Endothelial cell of umbilical vein (primary cell): ENCODE measurements around the gene MYRFL. TPM values are rescaled to one million over a fixed set of nuclear protein-coding genes. Genes with fewer than 3 reads are reported as not detected.

Experiments used
- BruUV-seq: library from RNA; stranded (reverse); fragments of 400-500 nt; replicated peaks from 2 replicates; lab custom pipeline; 2021; lab: Mats Ljungman, UMichigan
- CTCF ChIA-PET: fragments of 300-600, 350-600 bp; sonication (Branson Sonifier 250); formaldehyde crosslinking; loops from one replicate; lab custom pipeline; 2021; ENCODE audit warnings: antibody characterized with exemption, inconsistent platforms; lab: Charles Lee
- POLR2A ChIA-PET: fragments of 300-600, 350-600 bp; sonication (Branson Sonifier 250); formaldehyde crosslinking; loops from one replicate; lab custom pipeline; 2021; ENCODE audit warnings: antibody characterized with exemption, inconsistent platforms; lab: Charles Lee
- DNase-seq: peaks from one replicate; pipeline ENCODE4 v3.0.0-alpha.2; 2011; ENCODE audit warnings: low read depth, low spot score
- FAIRE-seq: peaks from 2 replicates; lab custom pipeline; 2011; peaks lifted over from hg19 to GRCh38; lab: Jason Lieb, UNC
- H2AFZ ChIP-seq: 2 replicates; pipeline ENCODE4 v1.6.0; 2012; ENCODE audit warnings: low read depth, low read length, control low read depth, inconsistent platforms
- H3K27ac ChIP-seq: 2 replicates; pipeline ENCODE4 v1.5.1; 2011; ENCODE audit warnings: low read depth, mild to moderate bottlenecking, control low read depth, low read length, moderate library complexity; ENCODE audit not compliant: insufficient read depth
- H3K27me3 ChIP-seq, 2 experiments: 2 replicates each; pipeline versions ENCODE4 v1.6.0 to v1.6.1; 2011; ENCODE audit warnings: low read length in 2 of 2, mixed read lengths in 1 of 2; ENCODE audit not compliant: control insufficient read depth in 2 of 2, insufficient read depth in 2 of 2
- H3K36me3 ChIP-seq, 2 experiments: 2 replicates in 1 of 2; 3 replicates in 1 of 2; pipeline ENCODE4 v1.5.1; 2011; ENCODE audit warnings: low read length in 2 of 2, mild to moderate bottlenecking in 1 of 2, moderate library complexity in 1 of 2; ENCODE audit not compliant: control insufficient read depth in 2 of 2, insufficient read depth in 2 of 2; ENCODE audit errors: extremely low read depth in 1 of 2
- H3K4me1 ChIP-seq: 3 replicates; pipeline ENCODE4 v1.5.1; 2011; ENCODE audit warnings: mild to moderate bottlenecking, low read length; ENCODE audit not compliant: control insufficient read depth, insufficient read depth; ENCODE audit errors: extremely low read depth
- H3K4me2 ChIP-seq: 2 replicates; pipeline ENCODE4 v1.6.1; 2011; ENCODE audit warnings: low read length, control low read depth, mixed read lengths; ENCODE audit not compliant: insufficient read depth
- H3K4me3 ChIP-seq, 3 experiments: fragments of 200-600 bp in 1 of 3; sonication (generic), shearing (Covaris generic) in 1 of 3; replicated peaks in 1 of 3; 2 replicates each; pipeline ENCODE4 v1.5.1; 2011 to 2016; ENCODE audit warnings: control low read depth in 3 of 3, low read length in 3 of 3, mild to moderate bottlenecking in 2 of 3, inconsistent platforms in 1 of 3, low read depth in 1 of 3, moderate library complexity in 1 of 3; ENCODE audit not compliant: insufficient read depth in 1 of 3
- H3K79me2 ChIP-seq: 2 replicates; pipeline ENCODE4 v1.6.0; 2012; ENCODE audit warnings: low read length, inconsistent platforms; ENCODE audit not compliant: control insufficient read depth, insufficient read depth
- H3K9ac ChIP-seq: replicated peaks from 2 replicates; pipeline ENCODE3; 2011; ENCODE audit warnings: low read length, control low read depth; ENCODE audit not compliant: insufficient read depth; ENCODE audit errors: extremely low read depth
- H3K9me1 ChIP-seq: replicated peaks from 3 replicates; pipeline ENCODE4 v1.6.0; 2011; ENCODE audit warnings: mild to moderate bottlenecking, low read length; ENCODE audit not compliant: control insufficient read depth, insufficient read depth; ENCODE audit errors: extremely low read depth
- H3K9me3 ChIP-seq: replicated peaks from 2 replicates; pipeline ENCODE4 v1.5.1; 2012; ENCODE audit warnings: low read length, inconsistent platforms; ENCODE audit not compliant: control insufficient read depth, insufficient read depth
- H4K20me1 ChIP-seq: replicated peaks from 2 replicates; pipeline ENCODE3; 2011; ENCODE audit warnings: mild to moderate bottlenecking, low read length; ENCODE audit not compliant: control insufficient read depth, insufficient read depth; ENCODE audit errors: extremely low read depth
- EZH2 ChIP-seq: IDR thresholded peaks from 2 replicates; pipeline ENCODE4 v1.6.1; 2012; ENCODE audit warnings: borderline replicate concordance, low read depth, mild to moderate bottlenecking, moderate library complexity, low read length, inconsistent platforms; ENCODE audit not compliant: severe bottlenecking
- FOS ChIP-seq: IDR thresholded peaks from 2 replicates; pipeline ENCODE4 v1.6.1; 2011; ENCODE audit warnings: mild to moderate bottlenecking, low read length, moderate library complexity, borderline replicate concordance; ENCODE audit not compliant: insufficient read depth
- GATA2 ChIP-seq: IDR thresholded peaks from 2 replicates; pipeline ENCODE4 v1.7.0; 2011; ENCODE audit warnings: low read depth, mild to moderate bottlenecking, moderate library complexity, mixed read lengths, low read length; ENCODE audit not compliant: insufficient read length, insufficient read depth
- JUN ChIP-seq: IDR thresholded peaks from 2 replicates; pipeline ENCODE4 v1.6.1; 2011; ENCODE audit warnings: borderline replicate concordance, low read depth; ENCODE audit not compliant: insufficient read length, insufficient read depth
- MYC ChIP-seq: IDR thresholded peaks from one replicate; pipeline ENCODE4 v1.6.1; 2011; ENCODE audit warnings: mild to moderate bottlenecking, low read depth, low read length
- POLR2A ChIP-seq: IDR thresholded peaks from 2 replicates; pipeline ENCODE4 v1.6.1; 2012; ENCODE audit warnings: low read depth, mild to moderate bottlenecking, control low read depth, low read length
- POLR2AphosphoS5 ChIP-seq: IDR thresholded peaks from 2 replicates; pipeline ENCODE4 v1.6.1; 2012; ENCODE audit warnings: low read depth, mild to moderate bottlenecking, control low read depth, low read length, moderate library complexity; ENCODE audit not compliant: insufficient read depth
- dilution Hi-C: fragments of 300-500 bp; cut with MboI; formaldehyde crosslinking; loops from one replicate; pipeline ENCODE4 v1.15.0; 2019; ENCODE audit warnings: low sequenced_read_pairs; ENCODE audit not compliant: extremely low pct_ligation_motif_present
- intact Hi-C: fragments of 100-400 bp; cut with micrococcal nuclease; formaldehyde crosslinking; loops from one replicate; pipeline ENCODE4 v1.10.0; 2022
- polyA plus RNA-seq, 4 experiments: library from polyadenylated mRNA; depleted of rRNA in 3 of 4; stranded (reverse) in 3 of 4; unstranded in 1 of 4; fragments of >200 nt; gene quantifications; 2 replicates each; pipeline versions ENCODE4 v1.2.1 to v1.2.3, GENCODE V29; 2011 to 2012; ENCODE audit warnings: missing spikeins in 1 of 4
- total RNA-seq: library from RNA; stranded (reverse); gene quantifications from 2 replicates; pipeline ENCODE4 v1.2.3, GENCODE V29; 2021
- TF ChIP-seq, protein P1 (sequence below): IDR thresholded peaks from 2 replicates; pipeline ENCODE4 v1.6.1; 2011; ENCODE audit not compliant: insufficient read depth, insufficient read length
- TF ChIP-seq, protein P2 (sequence below), 2 donors: IDR thresholded peaks; 1 replicate in 1 of 2; 2 replicates in 1 of 2; pipeline ENCODE4 v1.5.1; 2011; ENCODE audit warnings: low read length in 2 of 2, mild to moderate bottlenecking in 2 of 2, moderate library complexity in 2 of 2, control low read depth in 1 of 2, inconsistent platforms in 1 of 2, low read depth in 1 of 2; ENCODE audit not compliant: insufficient read depth in 1 of 2; ENCODE audit errors: extremely low read depth in 1 of 2

MYRFL gene
- total and polyA plus RNA-seq, 2 donors (not counting 3 experiments of a cell fraction or from before 2014, with no cell fraction given) = not detected

DNA sequence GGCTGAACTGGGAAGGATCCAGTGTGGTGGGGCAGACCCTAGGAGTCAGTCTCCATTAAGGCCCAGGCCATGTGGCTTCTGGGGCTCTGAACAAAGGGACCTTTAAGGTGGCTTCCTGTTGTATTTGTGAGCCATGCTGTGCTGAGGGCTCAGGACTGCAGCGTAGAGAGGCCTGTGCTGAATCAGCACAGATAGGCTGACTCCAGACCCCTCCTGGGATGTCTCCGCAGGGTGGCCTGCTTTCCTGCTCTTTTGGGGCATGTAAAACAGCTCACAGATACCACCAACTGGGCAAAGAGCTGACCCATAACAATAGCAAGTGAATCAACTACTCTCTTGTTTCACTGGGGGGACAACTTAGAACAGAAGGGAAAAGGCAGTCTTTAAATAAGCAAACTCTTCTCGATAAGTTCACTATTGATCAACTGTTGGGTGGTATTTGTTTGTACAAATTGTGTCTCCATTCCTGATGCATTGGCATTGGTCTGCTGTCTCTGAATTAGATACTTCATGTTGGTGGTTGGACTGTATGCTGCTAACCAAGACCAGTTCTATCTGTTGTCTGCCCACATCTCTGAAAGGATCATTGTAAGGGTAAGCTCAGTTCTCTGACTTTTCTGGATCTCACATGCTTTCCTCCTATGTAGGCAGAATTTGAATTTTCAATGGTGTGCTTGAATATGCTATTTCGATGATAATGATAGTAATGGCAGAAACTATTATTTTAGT is 71.8 kb downstream of the MYRFL start:
- no peaks in the 10 kb centered on the region for H3K79me2 ChIP-seq
- dilution Hi-C loops = no loop called here
- no peaks in the 10 kb centered on the region for H3K36me3 ChIP-seq
- H3K4me1 ChIP-seq = peaks cover 12% of the 10 kb centered on the region
- DNase-seq (no peak), FAIRE-seq (no peak)
- H3K4me3 ChIP-seq = no peak overlapping the region
- H3K27ac ChIP-seq = no peak overlapping the region
- no peaks in the 10 kb centered on the region for H3K9me3 ChIP-seq
- POLR2A ChIA-PET = interaction anchor here (0.9 kb wide), 1 partner anchor 626 kb away, joined by 3 read pairs; no protein-coding TSS in a partner anchor
- BruUV-seq = no TSS peak
- H2AFZ ChIP-seq = no peak overlapping the region
- no peaks in the 10 kb centered on the region for H3K27me3 ChIP-seq
- CTCF ChIA-PET = interaction anchor here (1.0 kb wide), 1 partner anchor 833 kb away, joined by 4 read pairs; no protein-coding TSS in a partner anchor
- H3K9ac ChIP-seq = no peak overlapping the region
- H3K4me2 ChIP-seq = no peak overlapping the region
- TF ChIP-seq EZH2 (no peak), FOS (no peak), POLR2A (no peak), JUN (no peak)
- no peaks in the 10 kb centered on the region for H4K20me1 ChIP-seq
- intact Hi-C loops = no loop called here
- H3K9me1 ChIP-seq = no peaks in the 10 kb centered on the region

DNA sequence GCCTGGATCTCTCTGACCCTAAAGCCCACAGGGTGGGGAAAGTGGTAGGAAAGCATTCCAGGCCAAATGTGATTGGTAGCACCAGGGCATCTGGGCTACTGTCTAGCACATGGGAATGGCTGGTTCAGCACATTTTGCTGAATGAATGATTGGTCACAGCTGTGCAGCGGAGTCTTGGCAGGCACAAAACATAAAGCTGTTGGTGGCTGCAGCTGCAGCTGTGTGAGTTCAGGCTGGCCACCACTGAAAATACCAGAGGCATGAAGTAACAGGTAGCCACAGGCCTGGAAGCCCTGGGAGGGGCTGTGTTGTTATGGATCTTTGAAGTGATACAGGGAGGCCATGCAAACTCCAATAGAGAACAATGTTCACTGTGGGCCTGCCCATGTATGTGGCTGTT is 72.7 kb downstream of the MYRFL start:
- no peaks in the 10 kb centered on the region for H3K27me3 ChIP-seq
- no peak overlapping the region for H3K9ac ChIP-seq
- intact Hi-C loops (no loop called here), dilution Hi-C loops (no loop called here)
- H3K9me3 ChIP-seq = no peaks in the 10 kb centered on the region
- DNase-seq = peak; percentile 48
- H3K4me2 ChIP-seq = no peak overlapping the region
- no peak for FAIRE-seq
- H3K4me3 ChIP-seq = no peak overlapping the region
- no peaks in the 10 kb centered on the region for H4K20me1 ChIP-seq
- ChIA-PET POLR2A (interaction anchor here (0.9 kb wide), 1 partner anchor 625 kb away, joined by 3 read pairs; no protein-coding TSS in a partner anchor), CTCF (no interaction called here)
- peaks cover 12% of the 10 kb centered on the region for H3K4me1 ChIP-seq
- no peaks in the 10 kb centered on the region for H3K36me3 ChIP-seq
- TF ChIP-seq POLR2A = no peak
- TF ChIP-seq POLR2AphosphoS5 = no peak
- TF ChIP-seq, protein P1, sequence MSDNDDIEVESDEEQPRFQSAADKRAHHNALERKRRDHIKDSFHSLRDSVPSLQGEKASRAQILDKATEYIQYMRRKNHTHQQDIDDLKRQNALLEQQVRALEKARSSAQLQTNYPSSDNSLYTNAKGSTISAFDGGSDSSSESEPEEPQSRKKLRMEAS = no peak
- TF ChIP-seq EZH2 = no peak
- TF ChIP-seq FOS = no peak
- no peak for TF ChIP-seq MYC
- no peak for TF ChIP-seq GATA2
- no peak for TF ChIP-seq JUN
- TF ChIP-seq, protein P2, sequence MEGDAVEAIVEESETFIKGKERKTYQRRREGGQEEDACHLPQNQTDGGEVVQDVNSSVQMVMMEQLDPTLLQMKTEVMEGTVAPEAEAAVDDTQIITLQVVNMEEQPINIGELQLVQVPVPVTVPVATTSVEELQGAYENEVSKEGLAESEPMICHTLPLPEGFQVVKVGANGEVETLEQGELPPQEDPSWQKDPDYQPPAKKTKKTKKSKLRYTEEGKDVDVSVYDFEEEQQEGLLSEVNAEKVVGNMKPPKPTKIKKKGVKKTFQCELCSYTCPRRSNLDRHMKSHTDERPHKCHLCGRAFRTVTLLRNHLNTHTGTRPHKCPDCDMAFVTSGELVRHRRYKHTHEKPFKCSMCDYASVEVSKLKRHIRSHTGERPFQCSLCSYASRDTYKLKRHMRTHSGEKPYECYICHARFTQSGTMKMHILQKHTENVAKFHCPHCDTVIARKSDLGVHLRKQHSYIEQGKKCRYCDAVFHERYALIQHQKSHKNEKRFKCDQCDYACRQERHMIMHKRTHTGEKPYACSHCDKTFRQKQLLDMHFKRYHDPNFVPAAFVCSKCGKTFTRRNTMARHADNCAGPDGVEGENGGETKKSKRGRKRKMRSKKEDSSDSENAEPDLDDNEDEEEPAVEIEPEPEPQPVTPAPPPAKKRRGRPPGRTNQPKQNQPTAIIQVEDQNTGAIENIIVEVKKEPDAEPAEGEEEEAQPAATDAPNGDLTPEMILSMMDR (IDR thresholded peaks at IDR 0.05; ENCODE audit: extremely low read depth in 1 of 2, insufficient read depth in 1 of 2, low read depth in 1 of 2, low read length in 2 of 2) = no peak
- H3K27ac ChIP-seq = no peak overlapping the region
- no peaks in the 10 kb centered on the region for H3K79me2 ChIP-seq
- H3K9me1 ChIP-seq = no peaks in the 10 kb centered on the region
- H2AFZ ChIP-seq = no peak overlapping the region
- no TSS peak for BruUV-seq
